OCI-LY1 (cell line): ENCODE measurements around the gene HOXD4.
A peak's percentile ranks its signal among the peaks of the same experiment; 100 is the strongest.

Experiments used
- H2AFZ ChIP-seq: fragments of 200-600 bp; sonication (generic), shearing (Covaris generic); 2 replicates; pipeline ENCODE4 v1.6.0; 2014; ENCODE audit warnings: antibody characterized with exemption, mild to moderate bottlenecking, low read length
- H3F3A ChIP-seq: fragments of 200-600 bp; sonication (generic), shearing (Covaris generic); 2 replicates; pipeline ENCODE4 v1.6.0; 2014; ENCODE audit warnings: mild to moderate bottlenecking, antibody characterized with exemption, low read length, moderate library complexity; ENCODE audit not compliant: insufficient read depth
- H3K27ac ChIP-seq: fragments of 200-600 bp; sonication (generic); 2 replicates; pipeline ENCODE4 v1.5.1; 2014; ENCODE audit warnings: low read length, mixed run types, mild to moderate bottlenecking, low read depth; ENCODE audit not compliant: poor library complexity, severe bottlenecking
- H3K27me3 ChIP-seq: fragments of 200-600 bp; sonication (generic); 2 replicates; pipeline ENCODE4 v1.6.0; 2014; ENCODE audit warnings: antibody characterized with exemption, mild to moderate bottlenecking, low read length, moderate library complexity; ENCODE audit not compliant: insufficient read depth
- H3K36me3 ChIP-seq: fragments of 200-600 bp; sonication (generic); 2 replicates; pipeline ENCODE4 v1.6.1; 2014; ENCODE audit warnings: mild to moderate bottlenecking, antibody characterized with exemption, low read length, moderate library complexity, mixed read lengths; ENCODE audit not compliant: insufficient read depth
- H3K4me1 ChIP-seq: fragments of 200-600 bp; sonication (generic); 2 replicates; pipeline ENCODE4 v1.5.1; 2014; ENCODE audit warnings: mild to moderate bottlenecking, low read length, moderate library complexity; ENCODE audit not compliant: insufficient read depth, severe bottlenecking
- H3K4me2 ChIP-seq: fragments of 200-600 bp; sonication (generic), shearing (Covaris generic); 2 replicates; pipeline ENCODE4 v1.6.1; 2014; ENCODE audit warnings: low read length
- H3K4me3 ChIP-seq: fragments of 200-600 bp; sonication (generic); 2 replicates; pipeline ENCODE4 v1.5.1; 2014; ENCODE audit warnings: low read length, low read depth, mild to moderate bottlenecking, mixed read lengths; ENCODE audit not compliant: poor library complexity, severe bottlenecking
- H3K79me2 ChIP-seq: fragments of 200-600 bp; shearing (Covaris generic); 2 replicates; pipeline ENCODE4 v1.6.1; 2016; ENCODE audit warnings: mixed run types, low read length, mixed read lengths; ENCODE audit not compliant: insufficient read depth
- H3K9ac ChIP-seq: fragments of 200-600 bp; sonication (generic), shearing (Covaris generic); 2 replicates; pipeline ENCODE4 v1.6.1; 2014; ENCODE audit warnings: mild to moderate bottlenecking, low read length, mixed read lengths
- H3K9me2 ChIP-seq: fragments of 200-600 bp; sonication (generic), shearing (Covaris generic); 2 replicates; pipeline ENCODE4 v1.6.1; 2014; ENCODE audit warnings: low read depth, mild to moderate bottlenecking, low read length, mixed read lengths
- H3K9me3 ChIP-seq: fragments of 200-600 bp; shearing (Covaris generic); 2 replicates; pipeline ENCODE4 v1.6.1; 2014; ENCODE audit warnings: low read length, mixed read lengths
- H4K20me1 ChIP-seq: fragments of 200-600 bp; sonication (generic), shearing (Covaris generic); 2 replicates; pipeline ENCODE4 v1.6.0; 2016; ENCODE audit warnings: mild to moderate bottlenecking, low read length; ENCODE audit not compliant: insufficient read depth
- EZH2 ChIP-seq: fragments of 200-600 bp; sonication (generic), shearing (Covaris generic); IDR thresholded peaks from 2 replicates; pipeline ENCODE4 v1.8.0; 2017; ENCODE audit warnings: borderline replicate concordance, mixed run types, mild to moderate bottlenecking, antibody characterized with exemption, low read length, moderate library complexity, mixed read lengths
- TF ChIP-seq, protein P1 (sequence below): fragments of 200-600 bp; sonication (generic), shearing (Covaris generic); IDR thresholded peaks from 2 replicates; pipeline ENCODE4 v1.5.1; 2017; ENCODE audit warnings: mild to moderate bottlenecking, antibody characterized with exemption, low read length, moderate library complexity, mixed read lengths

The HOXD4 gene

GRCh38 chr2:176178757-176179295 is 27.5 kb downstream of the HOXD4 start:
- peak overlapping the region; percentile 50; the same call in 1 of the 2 replicates for H3K4me2 ChIP-seq
- no peaks in the 10 kb centered on the region for H3K36me3 ChIP-seq
- TF ChIP-seq, protein P1, sequence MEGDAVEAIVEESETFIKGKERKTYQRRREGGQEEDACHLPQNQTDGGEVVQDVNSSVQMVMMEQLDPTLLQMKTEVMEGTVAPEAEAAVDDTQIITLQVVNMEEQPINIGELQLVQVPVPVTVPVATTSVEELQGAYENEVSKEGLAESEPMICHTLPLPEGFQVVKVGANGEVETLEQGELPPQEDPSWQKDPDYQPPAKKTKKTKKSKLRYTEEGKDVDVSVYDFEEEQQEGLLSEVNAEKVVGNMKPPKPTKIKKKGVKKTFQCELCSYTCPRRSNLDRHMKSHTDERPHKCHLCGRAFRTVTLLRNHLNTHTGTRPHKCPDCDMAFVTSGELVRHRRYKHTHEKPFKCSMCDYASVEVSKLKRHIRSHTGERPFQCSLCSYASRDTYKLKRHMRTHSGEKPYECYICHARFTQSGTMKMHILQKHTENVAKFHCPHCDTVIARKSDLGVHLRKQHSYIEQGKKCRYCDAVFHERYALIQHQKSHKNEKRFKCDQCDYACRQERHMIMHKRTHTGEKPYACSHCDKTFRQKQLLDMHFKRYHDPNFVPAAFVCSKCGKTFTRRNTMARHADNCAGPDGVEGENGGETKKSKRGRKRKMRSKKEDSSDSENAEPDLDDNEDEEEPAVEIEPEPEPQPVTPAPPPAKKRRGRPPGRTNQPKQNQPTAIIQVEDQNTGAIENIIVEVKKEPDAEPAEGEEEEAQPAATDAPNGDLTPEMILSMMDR = no peak
- TF ChIP-seq EZH2 = no peak
- no peaks in the 10 kb centered on the region for H4K20me1 ChIP-seq
- H3K9ac ChIP-seq = no peak overlapping the region
- H3K27ac ChIP-seq = no peak overlapping the region
- H3F3A ChIP-seq = no peaks in the 10 kb centered on the region
- H3K27me3 ChIP-seq = 0 out of 2 replicates have a peak, but pooled peaks cover 8% of the 10 kb centered on the region
- H3K4me3 ChIP-seq = peak overlapping the region; percentile 50
- no peak overlapping the region for H2AFZ ChIP-seq
- peaks cover 4% of the 10 kb centered on the region for H3K4me1 ChIP-seq
- no peaks in the 10 kb centered on the region for H3K9me2 ChIP-seq
- no peaks in the 10 kb centered on the region for H3K9me3 ChIP-seq
- H3K79me2 ChIP-seq = no peaks in the 10 kb centered on the region

DNA sequence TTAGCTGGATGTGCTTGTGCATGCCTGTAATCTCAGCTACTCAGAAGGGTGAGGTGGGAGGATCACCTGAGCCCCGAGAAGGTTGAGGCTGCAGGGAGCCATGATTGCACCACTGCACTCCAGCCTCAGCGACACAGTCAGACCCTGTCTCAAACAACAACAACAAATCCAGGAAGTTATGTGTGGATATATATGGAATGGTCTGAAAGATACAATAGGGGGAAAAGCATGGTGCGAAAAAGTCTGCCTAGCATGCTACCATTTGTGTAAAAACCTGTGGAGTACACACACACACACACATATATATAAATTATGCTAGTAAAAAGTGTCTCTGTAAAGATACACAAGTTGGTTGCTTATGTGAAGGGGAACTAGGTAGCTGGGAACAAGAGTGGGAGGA is 30.2 kb downstream of the HOXD4 start:
- 0 out of 2 replicates have a peak, but pooled peaks cover 2% of the 10 kb centered on the region for H3K27me3 ChIP-seq

DNA sequence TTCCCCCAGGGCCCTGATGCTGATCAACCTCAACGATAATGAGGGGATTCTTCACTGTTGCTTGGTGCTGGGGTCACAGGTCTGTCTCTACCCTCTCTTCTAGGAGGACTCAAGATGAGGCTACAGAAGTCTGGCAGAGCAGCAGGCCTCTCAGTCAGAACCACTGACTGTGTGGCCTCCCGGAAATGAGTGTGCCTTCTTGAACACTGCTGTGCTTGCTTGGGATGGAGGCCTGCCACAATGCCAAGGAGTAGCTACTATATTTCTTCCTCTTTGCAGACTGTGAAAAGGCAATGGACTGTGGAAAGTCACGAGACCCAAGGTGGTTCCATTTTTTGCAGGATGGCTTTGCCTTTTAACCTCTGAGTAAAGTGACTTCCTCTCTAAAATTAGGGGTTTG is 31.3 kb downstream of the HOXD4 start:
- no peak overlapping the region for H3K27ac ChIP-seq
- H3F3A ChIP-seq = no peaks in the 10 kb centered on the region
- no peaks in the 10 kb centered on the region for H3K9me3 ChIP-seq
- no peak overlapping the region for H3K9ac ChIP-seq
- no peaks in the 10 kb centered on the region for H3K79me2 ChIP-seq
- H3K4me2 ChIP-seq = no peak overlapping the region
- no peaks in the 10 kb centered on the region for H4K20me1 ChIP-seq
- H3K27me3 ChIP-seq = no peaks in the 10 kb centered on the region
- no peaks in the 10 kb centered on the region for H3K36me3 ChIP-seq
- no peak overlapping the region for H3K4me3 ChIP-seq
- H3K4me1 ChIP-seq = no peaks in the 10 kb centered on the region
- no peaks in the 10 kb centered on the region for H3K9me2 ChIP-seq
- no peak for TF ChIP-seq EZH2
- TF ChIP-seq, protein P1 = no peak
- no peak overlapping the region for H2AFZ ChIP-seq

More for the DNA sequence above, 30.2 kb downstream of the HOXD4 start:
- Histone ChIP-seq H3K27ac (no peak overlapping the region), H3K4me2 (no peak overlapping the region), H3K4me3 (no peak overlapping the region), H3K4me1 (no peaks in the 10 kb centered on the region), H3K9me3 (no peaks in the 10 kb centered on the region), H3K9me2 (no peaks in the 10 kb centered on the region), H4K20me1 (no peaks in the 10 kb centered on the region), H3K79me2 (no peaks in the 10 kb centered on the region), H2AFZ (no peak overlapping the region), H3F3A (no peaks in the 10 kb centered on the region), H3K36me3 (no peaks in the 10 kb centered on the region), H3K9ac (no peak overlapping the region)
- no peak for TF ChIP-seq EZH2
- TF ChIP-seq, protein P1 = no peak
